Hepatocyte (in vitro differentiated cells): ENCODE data around the gene BEAN1. TPM values are rescaled to one million over a fixed set of nuclear protein-coding genes. Genes with fewer than 3 reads are reported as not detected.

Experiments
- DNase-seq: peaks from one replicate; pipeline ENCODE4 v3.0.0-alpha.2; 2016; ENCODE audit warnings: low spot score
- H2AFZ ChIP-seq: fragments of 200-600 bp; sonication (generic); 2 replicates; pipeline ENCODE4 v1.6.0; 2016; ENCODE audit warnings: antibody characterized with exemption, mild to moderate bottlenecking
- H3K27ac ChIP-seq: fragments of 200-600 bp; sonication (generic); 2 replicates; pipeline ENCODE4 v1.5.1; 2016; ENCODE audit warnings: mild to moderate bottlenecking
- H3K27me3 ChIP-seq: fragments of 200-600 bp; sonication (generic); 2 replicates; pipeline ENCODE4 v1.6.1; 2016
- H3K36me3 ChIP-seq: fragments of 200-600 bp; sonication (generic); replicated peaks from 2 replicates; pipeline ENCODE4 v1.5.1; 2016; ENCODE audit warnings: low read depth; ENCODE audit not compliant: insufficient read depth
- H3K4me1 ChIP-seq: fragments of 200-600 bp; sonication (generic); 2 replicates; pipeline ENCODE4 v1.5.1; 2016; ENCODE audit warnings: mild to moderate bottlenecking, moderate library complexity; ENCODE audit not compliant: insufficient read depth
- H3K4me2 ChIP-seq: fragments of 200-600 bp; sonication (generic); 2 replicates; pipeline ENCODE4 v1.6.0; 2016
- H3K4me3 ChIP-seq: fragments of 200-600 bp; sonication (generic); 2 replicates; pipeline ENCODE4 v1.5.1; 2016; ENCODE audit warnings: mild to moderate bottlenecking
- H3K79me2 ChIP-seq: fragments of 200-600 bp; sonication (generic); 2 replicates; pipeline ENCODE4 v1.6.0; 2017; ENCODE audit warnings: mild to moderate bottlenecking
- H3K9me2 ChIP-seq: fragments of 200-600 bp; sonication (generic); replicated peaks from 2 replicates; pipeline ENCODE4 v1.6.0; 2017; ENCODE audit warnings: mild to moderate bottlenecking; ENCODE audit not compliant: insufficient read depth
- H3K9me3 ChIP-seq: fragments of 200-600 bp; sonication (generic); 2 replicates; pipeline ENCODE4 v1.5.1; 2016; ENCODE audit warnings: low read depth, mild to moderate bottlenecking
- H4K20me1 ChIP-seq: fragments of 200-600 bp; sonication (generic); 2 replicates; pipeline ENCODE4 v1.6.0; 2016; ENCODE audit warnings: mild to moderate bottlenecking; ENCODE audit not compliant: insufficient read depth, poor library complexity, severe bottlenecking
- EZH2 ChIP-seq: fragments of 200-600 bp; sonication (generic); IDR thresholded peaks from 2 replicates; pipeline ENCODE4 v1.6.1; 2016; ENCODE audit warnings: antibody characterized with exemption, mild to moderate bottlenecking, borderline replicate concordance
- EZH2phosphoT487 ChIP-seq: fragments of 200-600 bp; sonication (generic); IDR thresholded peaks from one replicate; pipeline ENCODE4 v1.6.1; 2018; ENCODE audit warnings: antibody characterized with exemption, mild to moderate bottlenecking, low read depth, moderate library complexity; ENCODE audit not compliant: unreplicated experiment, severe bottlenecking
- WGBS: methylation state at CpG from one replicate; pipeline ENCODE4 v1.1.6; 2016; ENCODE audit warnings: low lambda C conversion rate; ENCODE audit errors: missing lambda C conversion rate; 5-methylcytosine and 5-hydroxymethylcytosine counted together
- polyA plus RNA-seq: library from polyadenylated mRNA; unstranded; fragments of >200 nt; fragmentation: Nextera tagmentation; extraction: Ambion mirVana; gene quantifications from 2 replicates; pipeline ENCODE4 v1.2.1, GENCODE V29; 2016
- total RNA-seq: library from RNA; depleted of rRNA; stranded (reverse); fragments of >200 nt; gene quantifications from 2 replicates; pipeline ENCODE4 v1.2.3, GENCODE V29; 2014
- TF ChIP-seq, protein P1 (sequence below): fragments of 200-600 bp; sonication (generic); IDR thresholded peaks from 2 replicates; pipeline ENCODE4 v1.5.1; 2016; ENCODE audit warnings: antibody characterized with exemption, mild to moderate bottlenecking; ENCODE audit not compliant: poor library complexity

Gene BEAN1
- total and polyA plus RNA-seq, 2 experiments from 2014 or later = 0.63 to 1.8 TPM

- TF ChIP-seq EZH2 = no peak
- TF ChIP-seq EZH2phosphoT487 = no peak
- TF ChIP-seq, protein P1, sequence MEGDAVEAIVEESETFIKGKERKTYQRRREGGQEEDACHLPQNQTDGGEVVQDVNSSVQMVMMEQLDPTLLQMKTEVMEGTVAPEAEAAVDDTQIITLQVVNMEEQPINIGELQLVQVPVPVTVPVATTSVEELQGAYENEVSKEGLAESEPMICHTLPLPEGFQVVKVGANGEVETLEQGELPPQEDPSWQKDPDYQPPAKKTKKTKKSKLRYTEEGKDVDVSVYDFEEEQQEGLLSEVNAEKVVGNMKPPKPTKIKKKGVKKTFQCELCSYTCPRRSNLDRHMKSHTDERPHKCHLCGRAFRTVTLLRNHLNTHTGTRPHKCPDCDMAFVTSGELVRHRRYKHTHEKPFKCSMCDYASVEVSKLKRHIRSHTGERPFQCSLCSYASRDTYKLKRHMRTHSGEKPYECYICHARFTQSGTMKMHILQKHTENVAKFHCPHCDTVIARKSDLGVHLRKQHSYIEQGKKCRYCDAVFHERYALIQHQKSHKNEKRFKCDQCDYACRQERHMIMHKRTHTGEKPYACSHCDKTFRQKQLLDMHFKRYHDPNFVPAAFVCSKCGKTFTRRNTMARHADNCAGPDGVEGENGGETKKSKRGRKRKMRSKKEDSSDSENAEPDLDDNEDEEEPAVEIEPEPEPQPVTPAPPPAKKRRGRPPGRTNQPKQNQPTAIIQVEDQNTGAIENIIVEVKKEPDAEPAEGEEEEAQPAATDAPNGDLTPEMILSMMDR = no peak
- H3K9me3 ChIP-seq = no peaks in the 10 kb centered on the region
- WGBS = 93% methylated on average over 7 of the region's 7 CpGs
Observed at GRCh38 chr16:66395806-66396555, 31.1 kb upstream of the BEAN1 start.

GRCh38 chr16:66397736-66398433 is 29.2 kb upstream of the BEAN1 start:
- Histone ChIP-seq H3K9me2 (no peaks in the 10 kb centered on the region), H3K27me3 (no peaks in the 10 kb centered on the region), H3K79me2 (no peaks in the 10 kb centered on the region), H2AFZ (no peak overlapping the region), H3K4me3 (no peak overlapping the region), H3K9me3 (no peaks in the 10 kb centered on the region), H3K27ac (no peak overlapping the region), H3K4me2 (no peak overlapping the region), H3K36me3 (no peaks in the 10 kb centered on the region), H3K4me1 (no peaks in the 10 kb centered on the region), H4K20me1 (no peaks in the 10 kb centered on the region)
- no peak for DNase-seq
- TF ChIP-seq EZH2 (no peak), EZH2phosphoT487 (no peak)
- TF ChIP-seq, protein P1 = no peak
- 97% methylated on average over 5 of the region's 5 CpGs for WGBS

More at GRCh38 chr16:66395806-66396555, 31.1 kb upstream of the BEAN1 start:
- Histone ChIP-seq H3K27ac (no peak overlapping the region), H3K4me3 (no peak overlapping the region), H3K4me2 (no peak overlapping the region), H3K9me2 (no peaks in the 10 kb centered on the region), H3K36me3 (no peaks in the 10 kb centered on the region), H3K27me3 (no peaks in the 10 kb centered on the region), H4K20me1 (no peaks in the 10 kb centered on the region), H2AFZ (no peak overlapping the region), H3K79me2 (no peaks in the 10 kb centered on the region), H3K4me1 (no peaks in the 10 kb centered on the region)
- DNase-seq = no peak

- Histone ChIP-seq H3K9me3 (no peaks in the 10 kb centered on the region), H3K27me3 (no peaks in the 10 kb centered on the region), H3K79me2 (no peaks in the 10 kb centered on the region), H3K36me3 (no peaks in the 10 kb centered on the region), H4K20me1 (no peaks in the 10 kb centered on the region), H3K4me1 (no peaks in the 10 kb centered on the region), H2AFZ (no peak overlapping the region), H3K27ac (no peak overlapping the region), H3K4me3 (no peak overlapping the region), H3K9me2 (no peaks in the 10 kb centered on the region), H3K4me2 (no peak overlapping the region)
- no peak for DNase-seq
- TF ChIP-seq, protein P1 = no peak
- no peak for TF ChIP-seq EZH2
- TF ChIP-seq EZH2phosphoT487 = no peak
- WGBS = 83% methylated on average over 3 of the region's 3 CpGs
Observed at GRCh38 chr16:66399031-66399430, 28.1 kb upstream of the BEAN1 start.
